Measurements from ENCODE around the gene CKAP4.

The CKAP4 gene

GRCh38 chr12:106240821-106241220 is 7.0 kb downstream of the CKAP4 start:
- no peak for DNase-seq (ENCODE audit: low read depth)

GRCh38 chr12:106239951-106240335 is 7.9 kb downstream of the CKAP4 start:
- no peak for DNase-seq (ENCODE audit: low read depth)

GRCh38 chr12:106239241-106239950 is 8.4 kb downstream of the CKAP4 start:
- DNase-seq (ENCODE audit: low read depth): no peak

GRCh38 chr12:106238146-106238545 is 9.7 kb downstream of the CKAP4 start:
- DNase-seq (ENCODE audit: low read depth): no peak

- DNase-seq (ENCODE audit: low read depth): no peak
Observed at GRCh38 chr12:106235770-106236169, 12.1 kb downstream of the CKAP4 start.

GRCh38 chr12:106234449-106234848 is 13.4 kb downstream of the CKAP4 start:
- no peak for DNase-seq (ENCODE audit: low read depth)

GRCh38 chr12:106233011-106233410 is 14.8 kb downstream of the CKAP4 start:
- no peak for DNase-seq (ENCODE audit: low read depth)

- DNase-seq (ENCODE audit: low read depth): no peak
Observed at GRCh38 chr12:106229036-106229591, 18.7 kb downstream of the CKAP4 start.

- no peak for DNase-seq (ENCODE audit: low read depth)
Observed at GRCh38 chr12:106228320-106228710, 19.5 kb downstream of the CKAP4 start.

GRCh38 chr12:106227641-106228319 is 20.0 kb downstream of the CKAP4 start:
- DNase-seq (ENCODE audit: low read depth): no peak

GRCh38 chr12:106226884-106227640 is 20.8 kb downstream of the CKAP4 start:
- DNase-seq (ENCODE audit: low read depth): no peak

GRCh38 chr12:106224355-106224706 is 23.5 kb downstream of the CKAP4 start:
- DNase-seq (ENCODE audit: low read depth): no peak

GRCh38 chr12:106223485-106224354 is 24.1 kb downstream of the CKAP4 start:
- DNase-seq (ENCODE audit: low read depth): no peak

- DNase-seq (ENCODE audit: low read depth): no peak
Observed at GRCh38 chr12:106220536-106220935, 27.3 kb downstream of the CKAP4 start.

GRCh38 chr12:106219043-106219442 is 28.8 kb downstream of the CKAP4 start:
- no peak for DNase-seq (ENCODE audit: low read depth)

- no peak for DNase-seq (ENCODE audit: low read depth)
Observed at GRCh38 chr12:106217706-106218105, 30.1 kb downstream of the CKAP4 start.

- no peak for DNase-seq (ENCODE audit: low read depth)
Observed at GRCh38 chr12:106214571-106214970, 33.2 kb downstream of the CKAP4 start.

GRCh38 chr12:106213662-106214061 is 34.2 kb downstream of the CKAP4 start:
- DNase-seq (ENCODE audit: low read depth): no peak

GRCh38 chr12:106211973-106212372 is 35.8 kb downstream of the CKAP4 start:
- DNase-seq (ENCODE audit: low read depth): no peak

GRCh38 chr12:106205208-106206069 is 42.4 kb downstream of the CKAP4 start:
- DNase-seq (ENCODE audit: low read depth): no peak

GRCh38 chr12:106204312-106204711 is 43.5 kb downstream of the CKAP4 start:
- DNase-seq (ENCODE audit: low read depth): no peak
